Measurements from ENCODE around the gene FYCO1. TPM values are rescaled to one million over a fixed set of nuclear protein-coding genes. Genes with fewer than 3 reads are reported as not detected.

FYCO1 gene
- total RNA-seq, 1 experiment from 2014 or later, result 19.7 TPM

GRCh38 chr3:46036191-46036590, 40.6 kb upstream of the FYCO1 start:
- no peaks in the 10 kb centered on the region for H3K4me1 ChIP-seq (replicated peaks; ENCODE audit: insufficient read depth)
- no TSS peak for BruUV-seq (replicated peaks)

GRCh38 chr3:46031747-46032146, 36.1 kb upstream of the FYCO1 start:
- ChIA-PET CTCF (interaction anchor here (0.6 kb wide), 1 partner anchor 74 kb away, joined by 3 read pairs; no protein-coding TSS in a partner anchor), POLR2A (ENCODE audit: unreplicated experiment) (interaction anchor here (0.7 kb wide), 1 partner anchor 34 kb away, joined by 3 read pairs; no protein-coding TSS in a partner anchor)
- no peaks in the 10 kb centered on the region for H3K36me3 ChIP-seq (ENCODE audit: low read depth)
- H3K4me3 ChIP-seq, result no peak overlapping the region
- no TSS peak for BruUV-seq (replicated peaks)
- TF ChIP-seq CTCF (conservative IDR thresholded peaks at IDR 0.05) (no peak), EZH2 (IDR thresholded peaks at IDR 0.05; ENCODE audit: low read depth) (no peak)
- intact Hi-C loops (cut with micrococcal nuclease; ENCODE audit: unreplicated experiment), result no loop called here
- no peak overlapping the region for H2AFZ ChIP-seq
- no peaks in the 10 kb centered on the region for H4K20me1 ChIP-seq (ENCODE audit: insufficient read depth)
- H3K4me2 ChIP-seq, result no peak overlapping the region
- 0 out of 2 replicates have a peak, but pooled peaks cover 5% of the 10 kb centered on the region for H3K9me3 ChIP-seq (ENCODE audit: insufficient read depth, low read depth)
- no peak for DNase-seq
- H3K27ac ChIP-seq, result no peak overlapping the region
- H3K79me2 ChIP-seq (ENCODE audit: low read depth), result no peaks in the 10 kb centered on the region
- H3F3A ChIP-seq (ENCODE audit: insufficient read depth, low read depth), result no peaks in the 10 kb centered on the region
- no peaks in the 10 kb centered on the region for H3K27me3 ChIP-seq (ENCODE audit: insufficient read depth, low read depth)
- H3K9me2 ChIP-seq (ENCODE audit: insufficient read depth), result no peaks in the 10 kb centered on the region
- H3K4me1 ChIP-seq (replicated peaks; ENCODE audit: insufficient read depth), result no peaks in the 10 kb centered on the region

More at GRCh38 chr3:46036191-46036590, 40.6 kb upstream of the FYCO1 start:
- Histone ChIP-seq H2AFZ (no peak overlapping the region), H3K27ac (no peak overlapping the region), H3K4me3 (no peak overlapping the region), H3K36me3 (ENCODE audit: low read depth) (no peaks in the 10 kb centered on the region), H3K4me2 (no peak overlapping the region), H3F3A (ENCODE audit: insufficient read depth, low read depth) (no peaks in the 10 kb centered on the region), H4K20me1 (ENCODE audit: insufficient read depth) (no peaks in the 10 kb centered on the region), H3K79me2 (ENCODE audit: low read depth) (no peaks in the 10 kb centered on the region), H3K9me3 (ENCODE audit: insufficient read depth, low read depth) (no peaks in the 10 kb centered on the region), H3K27me3 (ENCODE audit: insufficient read depth, low read depth) (no peaks in the 10 kb centered on the region), H3K9me2 (ENCODE audit: insufficient read depth) (no peaks in the 10 kb centered on the region)
- TF ChIP-seq EZH2 (IDR thresholded peaks at IDR 0.05; ENCODE audit: low read depth) (no peak), CTCF (conservative IDR thresholded peaks at IDR 0.05) (no peak)
- intact Hi-C loops (cut with micrococcal nuclease; ENCODE audit: unreplicated experiment), result no loop called here
- ChIA-PET POLR2A (ENCODE audit: unreplicated experiment) (no interaction called here), CTCF (no interaction called here)
- DNase-seq, result no peak

- Histone ChIP-seq H3K4me2 (no peak overlapping the region), H2AFZ (no peak overlapping the region), H3F3A (ENCODE audit: insufficient read depth, low read depth) (no peaks in the 10 kb centered on the region), H3K27ac (no peak overlapping the region), H3K9me3 (ENCODE audit: insufficient read depth, low read depth) (0 out of 2 replicates have a peak, but pooled peaks cover 5% of the 10 kb centered on the region), H3K4me1 (replicated peaks; ENCODE audit: insufficient read depth) (no peaks in the 10 kb centered on the region), H3K27me3 (ENCODE audit: insufficient read depth, low read depth) (no peaks in the 10 kb centered on the region), H3K36me3 (ENCODE audit: low read depth) (no peaks in the 10 kb centered on the region), H4K20me1 (ENCODE audit: insufficient read depth) (no peaks in the 10 kb centered on the region), H3K4me3 (no peak overlapping the region), H3K79me2 (ENCODE audit: low read depth) (no peaks in the 10 kb centered on the region), H3K9me2 (ENCODE audit: insufficient read depth) (no peaks in the 10 kb centered on the region)
- ChIA-PET CTCF (no interaction called here), POLR2A (ENCODE audit: unreplicated experiment) (interaction anchor here (0.7 kb wide), 1 partner anchor 34 kb away, joined by 3 read pairs; no protein-coding TSS in a partner anchor)
- BruUV-seq (replicated peaks), result no TSS peak
- TF ChIP-seq CTCF (conservative IDR thresholded peaks at IDR 0.05), result no peak
- TF ChIP-seq EZH2 (IDR thresholded peaks at IDR 0.05; ENCODE audit: low read depth), result no peak
- no peak for DNase-seq
- intact Hi-C loops (cut with micrococcal nuclease; ENCODE audit: unreplicated experiment), result no loop called here
Measured at GRCh38 chr3:46031269-46031668, 35.6 kb upstream of the FYCO1 start.
